GM19328 (cell line): Measurements from ENCODE around the gene ZDHHC16.

Source experiments
- ATAC-seq: cut with Tn5 transposase; IDR thresholded peaks from one replicate; pipeline ENCODE4 v1.9.1; 2021; ENCODE audit warnings: mild to moderate bottlenecking, moderate library complexity; ENCODE audit not compliant: unreplicated experiment

Gene ZDHHC16

DNA sequence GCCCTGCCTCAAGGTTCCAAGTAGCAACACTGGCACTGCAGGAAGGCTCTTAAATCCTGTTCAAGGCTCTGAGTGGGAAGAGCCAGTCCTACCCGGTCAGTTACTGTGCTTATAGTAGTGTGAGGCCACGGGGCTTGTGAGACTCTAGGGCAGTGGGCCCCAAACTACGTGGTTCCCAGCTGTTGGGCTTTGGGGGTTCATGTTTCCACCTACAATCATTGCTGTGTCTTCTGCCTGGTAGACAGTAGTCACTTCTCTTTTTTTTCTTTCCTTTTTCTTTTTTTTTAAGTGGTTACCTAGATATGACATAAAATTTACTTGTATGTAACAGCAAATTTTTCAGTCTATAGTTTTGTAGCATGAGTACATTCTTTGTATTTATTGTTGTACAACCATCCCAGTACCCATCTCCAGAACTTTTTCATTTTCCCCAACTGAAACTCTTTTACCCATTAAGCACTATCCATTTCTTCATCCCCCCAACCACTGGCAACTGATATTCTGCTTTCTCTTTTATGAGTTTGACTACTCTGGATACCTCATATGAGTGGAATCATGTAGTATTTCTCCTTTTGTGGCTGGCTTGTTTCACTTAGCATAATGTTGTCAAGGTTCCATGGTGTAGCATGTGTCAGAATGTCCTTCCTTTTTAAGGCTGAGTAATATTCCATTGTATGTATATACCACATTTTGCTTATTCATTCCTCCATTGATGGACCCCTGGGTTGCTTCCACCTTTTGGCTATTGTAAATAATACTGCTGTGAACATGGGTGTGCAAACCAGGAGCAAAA lies 60.4 kb downstream of the ZDHHC16 start:
- ATAC-seq: no peak
